DND-41 (cell line): ENCODE measurements around the gene PCK2.

ENCODE experiments used
- ATAC-seq: fragments of 200-7000 bp; cut with Tn5 transposase; 3 replicates; pipeline ENCODE4 v1.9.1; 2021; ENCODE audit warnings: low read depth; ENCODE audit not compliant: insufficient read depth
- DNase-seq: peaks from one replicate; pipeline ENCODE4 v3.0.0-alpha.2; 2020
- H2AFZ ChIP-seq: 2 replicates; pipeline ENCODE4 v1.6.0; 2012; ENCODE audit warnings: low read depth, low read length
- H3K27ac ChIP-seq: 2 replicates; pipeline ENCODE4 v1.5.1; 2012; ENCODE audit warnings: low read length, inconsistent platforms
- H3K27me3 ChIP-seq: fragments of 200-600 bp; sonication (generic); 2 replicates; pipeline ENCODE4 v1.6.0; 2012; ENCODE audit warnings: low read length, mild to moderate bottlenecking, inconsistent platforms; ENCODE audit not compliant: insufficient read depth, poor library complexity
- H3K36me3 ChIP-seq: 2 replicates; pipeline ENCODE4 v1.5.1; 2012; ENCODE audit warnings: low read length, inconsistent platforms; ENCODE audit not compliant: insufficient read depth
- H3K4me1 ChIP-seq: 2 replicates; pipeline ENCODE4 v1.5.1; 2012; ENCODE audit warnings: mild to moderate bottlenecking, low read length; ENCODE audit not compliant: insufficient read depth
- H3K4me2 ChIP-seq: 2 replicates; pipeline ENCODE4 v1.6.0; 2012; ENCODE audit warnings: mild to moderate bottlenecking, moderate library complexity, low read length, inconsistent platforms; ENCODE audit not compliant: insufficient read depth
- H3K4me3 ChIP-seq, 2 experiments: fragments of 200-600 bp in 1 of 2; shearing (Covaris generic) in 1 of 2; 2 replicates each; pipeline ENCODE4 v1.5.1; 2012 to 2016; ENCODE audit warnings: inconsistent platforms in 2 of 2, low read length in 2 of 2, mild to moderate bottlenecking in 2 of 2, low read depth in 1 of 2, moderate library complexity in 1 of 2
- H3K79me2 ChIP-seq: 2 replicates; pipeline ENCODE4 v1.6.0; 2012; ENCODE audit warnings: low read length, inconsistent platforms; ENCODE audit not compliant: insufficient read depth
- H3K9ac ChIP-seq: 2 replicates; pipeline ENCODE4 v1.6.0; 2012; ENCODE audit warnings: low read depth, mild to moderate bottlenecking, inconsistent platforms, low read length, moderate library complexity
- H3K9me3 ChIP-seq: 2 replicates; pipeline ENCODE4 v1.5.1; 2012; ENCODE audit warnings: low read length, moderate library complexity, mild to moderate bottlenecking, inconsistent platforms; ENCODE audit not compliant: insufficient read depth, severe bottlenecking
- H4K20me1 ChIP-seq: 2 replicates; pipeline ENCODE4 v1.6.0; 2012; ENCODE audit warnings: low read length; ENCODE audit not compliant: insufficient read depth
- CTCF ChIP-seq: IDR thresholded peaks from 2 replicates; pipeline ENCODE4 v1.5.1; 2012; ENCODE audit warnings: borderline replicate concordance, low read length, moderate library complexity, mild to moderate bottlenecking; ENCODE audit not compliant: poor library complexity, severe bottlenecking; ENCODE audit errors: extremely low read depth
- EZH2 ChIP-seq: IDR thresholded peaks from 3 replicates; pipeline ENCODE4 v1.6.1; 2012; ENCODE audit warnings: borderline replicate concordance, low read depth, mild to moderate bottlenecking, moderate library complexity, low read length, inconsistent platforms; ENCODE audit not compliant: severe bottlenecking

The PCK2 gene

GRCh38 chr14:24145690-24146452 lies 51.8 kb downstream of the PCK2 start:
- TF ChIP-seq CTCF (no peak), EZH2 (no peak)
- no peak for DNase-seq
- peaks cover 28% of the 10 kb centered on the region for H4K20me1 ChIP-seq

DNA sequence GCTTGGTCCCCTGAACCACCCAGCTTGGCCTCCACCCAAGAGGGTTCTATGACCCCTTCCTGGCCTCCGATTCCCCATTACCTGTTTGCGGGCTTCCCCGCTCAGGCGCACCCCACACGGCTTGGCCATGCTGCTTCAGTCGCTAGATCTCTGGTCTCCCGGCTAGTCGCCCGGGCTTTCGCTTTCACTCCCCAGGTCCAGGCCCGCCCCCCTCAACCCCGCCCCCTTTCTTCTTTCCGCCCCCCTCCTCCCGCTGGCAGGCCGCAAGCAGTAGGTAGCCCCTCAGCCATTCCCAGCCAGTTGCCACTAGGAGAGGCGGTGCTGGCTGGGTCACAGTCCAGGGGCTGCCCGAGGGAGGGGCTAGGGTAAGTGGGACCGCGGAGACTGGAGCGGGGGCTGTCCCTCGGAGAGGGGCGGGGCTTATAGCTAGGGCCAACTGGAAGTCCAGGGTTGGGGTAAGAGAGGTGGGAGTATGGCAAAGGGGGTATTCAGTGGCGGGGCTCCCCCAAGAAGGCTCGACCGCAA lies 52.4 kb downstream of the PCK2 start, which contains the start of gene PSME2:
TSS of gene PSME2 (minus strand) at position 158 of the 525 bp plus-strand sequence. CDS start at position 129, 29 bp downstream.
- Histone ChIP-seq H4K20me1 (peaks cover 28% of the 10 kb centered on the region), H3K79me2 (peaks cover 54% of the 10 kb centered on the region), H3K4me3 (peak within 1 kb of the TSS; percentile 67 to 76), H3K4me1 (peaks cover 67% of the 10 kb centered on the region), H3K9ac (peak within 1 kb of the TSS; percentile 81), H3K27me3 (no peaks in the 10 kb centered on the region), H3K4me2 (peak within 1 kb of the TSS; percentile 93), H3K27ac (peak within 1 kb of the TSS; percentile 92), H2AFZ (peak within 1 kb of the TSS; percentile 81), H3K36me3 (peaks cover 63% of the 10 kb centered on the region), H3K9me3 (no peaks in the 10 kb centered on the region)
- ATAC-seq (peak; percentile 73), DNase-seq (peak; percentile 97)
- TF ChIP-seq EZH2, result no peak
- no peak for TF ChIP-seq CTCF

More at GRCh38 chr14:24145690-24146452, 51.8 kb downstream of the PCK2 start:
- Histone ChIP-seq H3K36me3 (peaks cover 60% of the 10 kb centered on the region), H3K9ac (peak overlapping the region; percentile 81), H2AFZ (peak overlapping the region; percentile 80), H3K27ac (peak overlapping the region; percentile 92), H3K79me2 (peaks cover 58% of the 10 kb centered on the region), H3K4me2 (peak overlapping the region; percentile 93), H3K9me3 (no peaks in the 10 kb centered on the region), H3K4me3 (peak overlapping the region; percentile 67 to 76), H3K4me1 (peaks cover 67% of the 10 kb centered on the region), H3K27me3 (no peaks in the 10 kb centered on the region)
- no peak for ATAC-seq

DNA sequence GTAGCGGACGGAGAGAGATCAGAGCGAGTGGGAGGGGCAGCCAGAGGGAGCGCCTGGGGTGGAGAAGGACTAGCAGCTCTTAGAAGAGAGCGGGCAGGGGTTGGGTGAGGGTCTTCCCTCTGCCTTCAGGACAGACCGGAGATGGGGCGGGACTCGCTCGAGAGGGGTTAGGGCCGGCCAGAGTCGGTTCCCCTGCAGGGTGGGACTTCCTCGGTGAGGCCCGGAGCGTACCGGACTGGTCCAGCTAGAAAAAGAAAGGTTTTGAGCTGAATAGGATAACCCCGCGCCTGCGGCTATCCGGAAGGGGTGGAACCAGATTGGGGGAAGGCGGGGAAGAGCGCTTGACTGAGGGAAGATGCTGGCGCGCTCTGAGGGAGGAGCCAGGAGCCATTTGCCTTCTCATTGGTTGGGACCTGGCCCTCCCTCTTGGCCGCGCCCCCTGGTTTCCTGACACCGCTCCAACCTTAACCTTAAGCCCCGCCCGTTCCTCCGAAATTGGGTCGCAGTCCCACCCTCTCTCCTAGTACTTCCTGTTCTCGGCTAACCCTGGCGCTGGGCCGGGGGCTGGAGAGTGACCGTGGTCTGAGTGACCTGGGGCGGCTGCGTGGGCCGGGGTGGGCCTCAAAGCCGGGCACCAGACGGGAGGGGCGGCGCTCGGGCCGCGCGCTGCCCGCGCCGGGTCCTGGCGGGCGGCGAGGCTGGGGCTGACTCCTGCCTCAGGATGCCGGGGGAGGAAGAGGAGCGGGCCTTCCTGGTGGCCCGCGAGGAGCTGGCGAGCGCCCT lies 53.1 kb downstream of the PCK2 start, which contains the start of gene RNF31:
TSS of gene RNF31 (plus strand) at position 521 of the 783 bp plus-strand sequence. CDS start at position 722, 201 bp downstream.
- Histone ChIP-seq H4K20me1 (peaks cover 28% of the 10 kb centered on the region), H3K27me3 (no peaks in the 10 kb centered on the region), H2AFZ (peak within 1 kb of the TSS; percentile 81), H3K27ac (peak within 1 kb of the TSS; percentile 92), H3K79me2 (peaks cover 54% of the 10 kb centered on the region), H3K4me3 (peak within 1 kb of the TSS; percentile 67 to 76), H3K4me1 (peaks cover 62% of the 10 kb centered on the region), H3K36me3 (peaks cover 70% of the 10 kb centered on the region), H3K4me2 (peak within 1 kb of the TSS; percentile 93), H3K9ac (peak within 1 kb of the TSS; percentile 81), H3K9me3 (no peaks in the 10 kb centered on the region)
- DNase-seq (peak; percentile 99), ATAC-seq (peak; percentile 85)
- TF ChIP-seq EZH2 (no peak), CTCF (no peak)
